IMR-90 (cell line): ENCODE results near the gene VWA7. TPM values are rescaled to one million over a fixed set of nuclear protein-coding genes. Genes with fewer than 3 reads are reported as not detected.

Source experiments
- ATAC-seq: fragments of 200-7000 bp; cut with Tn5 transposase; 2 replicates; pipeline ENCODE4 v1.9.1; 2020; ENCODE audit warnings: low read depth, mild to moderate bottlenecking, moderate library complexity
- BruUV-seq: library from RNA; stranded (reverse); fragments of 400-500 nt; replicated peaks from 2 replicates; lab custom pipeline; 2021; lab: Mats Ljungman, UMichigan
- CTCF ChIA-PET: fragments of 300-600 bp; formaldehyde crosslinking; extraction: SDS; loops from one replicate; lab custom pipeline; 2021; ENCODE audit warnings: antibody characterized with exemption; lab: Yijun Ruan, JAX
- POLR2A ChIA-PET: fragments of 300-600 bp; sonication (Branson Sonifier 250); formaldehyde crosslinking; loops from one replicate; lab custom pipeline; 2022; ENCODE audit warnings: antibody characterized with exemption; ENCODE audit not compliant: unreplicated experiment; lab: Charles Lee
- DNase-seq: peaks from one replicate; pipeline ENCODE4 v3.0.0; 2013
- H2AFZ ChIP-seq: replicated peaks from 2 replicates; pipeline ENCODE3; 2013; ENCODE audit warnings: low read length, mild to moderate bottlenecking; ENCODE audit not compliant: poor library complexity
- H2AK5ac ChIP-seq: 2 replicates; pipeline ENCODE4 v1.6.1; 2013; ENCODE audit warnings: low read depth, low read length, inconsistent platforms
- H2AK9ac ChIP-seq: replicated peaks from 2 replicates; pipeline ENCODE3; 2013; ENCODE audit warnings: mild to moderate bottlenecking, low read depth, low read length, moderate library complexity; ENCODE audit not compliant: poor library complexity
- H2BK120ac ChIP-seq: 2 replicates; pipeline ENCODE4 v1.6.1; 2013; ENCODE audit warnings: low read depth, low read length, inconsistent platforms
- H2BK15ac ChIP-seq: 3 replicates; pipeline ENCODE4 v1.6.1; 2013; ENCODE audit warnings: low read depth, low read length, inconsistent platforms
- H2BK20ac ChIP-seq: 2 replicates; pipeline ENCODE4 v1.6.1; 2013; ENCODE audit warnings: low read depth, mild to moderate bottlenecking, inconsistent platforms, low read length, moderate library complexity
- H2BK5ac ChIP-seq: 2 replicates; pipeline ENCODE4 v1.6.1; 2013; ENCODE audit warnings: mild to moderate bottlenecking, low read depth, low read length, inconsistent platforms; ENCODE audit not compliant: poor library complexity, severe bottlenecking
- H3K14ac ChIP-seq: replicated peaks from 2 replicates; pipeline ENCODE4 v1.6.1; 2013; ENCODE audit warnings: low read depth, low read length, inconsistent platforms
- H3K18ac ChIP-seq: 2 replicates; pipeline ENCODE4 v1.6.1; 2013; ENCODE audit warnings: low read depth, low read length, control low read depth
- H3K23ac ChIP-seq: 2 replicates; pipeline ENCODE4 v1.6.1; 2013; ENCODE audit warnings: low read depth, low read length, inconsistent platforms
- H3K27ac ChIP-seq: 2 replicates; pipeline ENCODE4 v1.5.1; 2013; ENCODE audit warnings: mild to moderate bottlenecking, control low read depth, low read length; ENCODE audit not compliant: insufficient read depth
- H3K27me3 ChIP-seq: 2 replicates; pipeline ENCODE4 v1.6.1; 2013; ENCODE audit warnings: low read length; ENCODE audit not compliant: control insufficient read depth, insufficient read depth
- H3K36me3 ChIP-seq: 2 replicates; pipeline ENCODE4 v1.6.1; 2013; ENCODE audit warnings: low read length, mixed read lengths; ENCODE audit not compliant: control insufficient read depth, insufficient read depth
- H3K4ac ChIP-seq: 2 replicates; pipeline ENCODE4 v1.6.1; 2013; ENCODE audit warnings: low read depth, low read length, inconsistent platforms
- H3K4me1 ChIP-seq: 2 replicates; pipeline ENCODE4 v1.6.1; 2013; ENCODE audit warnings: low read length, mixed read lengths; ENCODE audit not compliant: control insufficient read depth, insufficient read depth
- H3K4me2 ChIP-seq: 2 replicates; pipeline ENCODE4 v1.6.1; 2013; ENCODE audit warnings: low read depth, mild to moderate bottlenecking, control low read depth, low read length, moderate library complexity
- H3K4me3 ChIP-seq: 2 replicates; pipeline ENCODE4 v1.5.1; 2013; ENCODE audit warnings: low read depth, mild to moderate bottlenecking, control low read depth, low read length, moderate library complexity; ENCODE audit not compliant: insufficient read depth
- H3K56ac ChIP-seq: 2 replicates; pipeline ENCODE4 v1.6.1; 2013; ENCODE audit warnings: low read length, inconsistent platforms; ENCODE audit not compliant: insufficient read depth; ENCODE audit errors: extremely low read depth
- H3K79me1 ChIP-seq, 2 experiments: 2 replicates each; pipeline ENCODE4 v1.6.1; 2013; ENCODE audit warnings: low read length in 2 of 2, inconsistent platforms in 1 of 2, low read depth in 1 of 2
- H3K9ac ChIP-seq: 2 replicates; pipeline ENCODE4 v1.6.1; 2013; ENCODE audit warnings: low read depth, low read length, control low read depth
- H3K9me1 ChIP-seq: 2 replicates; pipeline ENCODE4 v1.6.1; 2013; ENCODE audit warnings: low read length, inconsistent platforms; ENCODE audit not compliant: insufficient read depth
- H3K9me3 ChIP-seq: 2 replicates; pipeline ENCODE4 v1.6.1; 2013; ENCODE audit warnings: low read length; ENCODE audit not compliant: control insufficient read depth, insufficient read depth
- H4K20me1 ChIP-seq: 2 replicates; pipeline ENCODE4 v1.6.1; 2013; ENCODE audit warnings: low read length, inconsistent platforms; ENCODE audit not compliant: insufficient read depth
- H4K5ac ChIP-seq: 2 replicates; pipeline ENCODE4 v1.6.1; 2013; ENCODE audit warnings: mild to moderate bottlenecking, low read depth, low read length, control low read depth
- H4K8ac ChIP-seq, 2 experiments: 2 replicates each; pipeline ENCODE4 v1.6.1; 2013; ENCODE audit warnings: low read depth in 2 of 2, low read length in 2 of 2, control low read depth in 1 of 2, inconsistent platforms in 1 of 2
- H4K91ac ChIP-seq: 2 replicates; pipeline ENCODE4 v1.6.1; 2013; ENCODE audit warnings: low read depth, low read length, inconsistent platforms; ENCODE audit not compliant: insufficient read depth
- BHLHE40 ChIP-seq: fragments of 150-350 bp; IDR thresholded peaks from 2 replicates; pipeline ENCODE4 v1.6.1; 2016; ENCODE audit warnings: mild to moderate bottlenecking, low read depth, low read length
- CEBPB ChIP-seq: IDR thresholded peaks from 2 replicates; pipeline ENCODE4 v1.6.1; 2012; ENCODE audit warnings: low read depth, low read length, improper control_type of control experiment
- CHD1 ChIP-seq: IDR thresholded peaks from 2 replicates; pipeline ENCODE4 v1.6.1; 2012; ENCODE audit warnings: low read depth, low read length, improper control_type of control experiment
- FOS ChIP-seq: fragments of 150-350 bp; IDR thresholded peaks from 2 replicates; pipeline ENCODE4 v1.6.1; 2016; ENCODE audit warnings: low read depth, low read length
- MAFK ChIP-seq: IDR thresholded peaks from 2 replicates; pipeline ENCODE4 v1.6.1; 2012; ENCODE audit warnings: low read depth, low read length, improper control_type of control experiment
- MAZ ChIP-seq: IDR thresholded peaks from 2 replicates; pipeline ENCODE4 v1.6.1; 2012; ENCODE audit warnings: low read depth, mild to moderate bottlenecking, low read length, improper control_type of control experiment, moderate library complexity, borderline replicate concordance
- MXI1 ChIP-seq: IDR thresholded peaks from 2 replicates; pipeline ENCODE4 v1.6.1; 2012; ENCODE audit warnings: low read depth, mild to moderate bottlenecking, low read length, moderate library complexity, borderline replicate concordance
- NFE2L2 ChIP-seq: fragments of 150-350 bp; IDR thresholded peaks from 2 replicates; pipeline ENCODE4 v1.6.1; 2016; ENCODE audit warnings: low read depth, mild to moderate bottlenecking, low read length
- POLR2A ChIP-seq: IDR thresholded peaks from 2 replicates; pipeline ENCODE4 v1.6.1; 2012; ENCODE audit warnings: mild to moderate bottlenecking, low read depth, low read length
- RAD21 ChIP-seq: IDR thresholded peaks from 2 replicates; pipeline ENCODE4 v1.6.1; 2012; ENCODE audit warnings: low read length, improper control_type of control experiment
- RCOR1 ChIP-seq: IDR thresholded peaks from 2 replicates; pipeline ENCODE4 v1.6.1; 2012; ENCODE audit warnings: mild to moderate bottlenecking, low read length, improper control_type of control experiment; ENCODE audit not compliant: insufficient replicate concordance
- RFX5 ChIP-seq: IDR thresholded peaks from 2 replicates; pipeline ENCODE4 v1.8.0; 2012; ENCODE audit warnings: low read depth, mild to moderate bottlenecking, low read length, moderate library complexity
- SMC3 ChIP-seq: fragments of 150-350 bp; IDR thresholded peaks from 2 replicates; pipeline ENCODE4 v1.6.1; 2016; ENCODE audit warnings: low read depth, mild to moderate bottlenecking, antibody characterized with exemption, low read length, moderate library complexity
- WGBS, 2 experiments: methylation state at CpG; one replicate each; pipeline versions ENCODE4 v1.1.5 to v1.1.7; 2013; ENCODE audit warnings: missing lambda C conversion rate in 2 of 2; ENCODE audit not compliant: insufficient read length in 1 of 2; ENCODE audit errors: extremely low coverage in 2 of 2; 5-methylcytosine and 5-hydroxymethylcytosine counted together
- dilution Hi-C: fragments of 300-500 bp; cut with HindIII; formaldehyde crosslinking; loops from one replicate; pipeline ENCODE4 v1.14.3; 2018; ENCODE audit warnings: low sequenced_read_pairs; ENCODE audit not compliant: unreplicated experiment
- in situ Hi-C: fragments of 300-500 bp; cut with MboI; formaldehyde crosslinking; loops from 3 replicates; pipeline ENCODE4 v1.14.3; 2019; ENCODE audit warnings: low sequenced_read_pairs, inconsistent platforms, mixed read lengths
- intact Hi-C: fragments of 100-400 bp; cut with micrococcal nuclease; formaldehyde crosslinking; loops from 2 replicates; pipeline ENCODE4 v1.10.0; 2022
- polyA plus RNA-seq, 3 experiments: library from polyadenylated mRNA; depleted of rRNA; stranded (reverse); fragments of >200 nt; gene quantifications; 2 replicates each; pipeline ENCODE4 v1.2.3, GENCODE V29; 2012; ENCODE audit warnings: low replicate concordance in 1 of 3
- total RNA-seq: library from RNA; depleted of rRNA; stranded (reverse); fragments of >200 nt; gene quantifications from 2 replicates; pipeline ENCODE4 v1.2.3, GENCODE V29; 2012
- TF ChIP-seq, protein P1 (sequence below): fragments of 150-350 bp; IDR thresholded peaks from 2 replicates; pipeline ENCODE4 v1.6.1; 2017; ENCODE audit warnings: mild to moderate bottlenecking, antibody characterized with exemption, low read length, low read depth
- TF ChIP-seq, protein P2 (sequence below): fragments of 150-350 bp; IDR thresholded peaks from 2 replicates; pipeline ENCODE4 v1.6.1; 2016; ENCODE audit warnings: low read depth, mild to moderate bottlenecking, low read length, moderate library complexity, borderline replicate concordance
- TF ChIP-seq, protein P3 (sequence below): conservative IDR thresholded peaks from 2 replicates; pipeline ENCODE4 v1.5.1; 2012; ENCODE audit warnings: mild to moderate bottlenecking, low read depth, low read length, improper control_type of control experiment

Gene VWA7
- total and polyA plus RNA-seq, 2 of the 4 experiments (the other 2 are of a cell fraction): under 0.01 to 1.4 TPM

DNA sequence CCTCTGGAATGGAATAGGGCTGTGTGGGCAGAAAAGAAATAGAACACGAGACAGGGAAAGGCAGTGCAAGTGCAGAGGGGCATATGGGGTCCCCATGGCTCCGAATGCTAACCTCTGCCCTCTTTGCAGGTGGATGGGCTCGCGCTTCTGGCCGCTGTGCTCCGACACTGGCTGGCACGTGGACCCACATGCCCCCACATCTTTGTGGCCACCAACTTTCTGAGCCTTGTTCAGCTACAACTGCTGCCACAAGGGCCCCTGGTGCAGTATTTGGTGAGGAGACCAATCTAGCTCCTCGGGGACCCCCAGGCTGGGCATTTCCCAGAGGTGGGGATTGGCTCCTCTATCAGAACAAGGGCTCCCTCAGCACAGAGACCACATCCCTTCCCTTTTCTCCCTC lies 15.8 kb downstream of the VWA7 start:
- in situ Hi-C loops: no loop called here
- BruUV-seq: no TSS peak

More for the DNA sequence above, 15.8 kb downstream of the VWA7 start:
- Histone ChIP-seq H3K4me3 (no peak overlapping the region), H4K8ac (no peak overlapping the region), H4K20me1 (no peaks in the 10 kb centered on the region), H2BK5ac (no peak overlapping the region), H3K27me3 (no peaks in the 10 kb centered on the region), H2AK5ac (no peak overlapping the region), H2AFZ (no peak overlapping the region), H3K23ac (no peak overlapping the region), H3K14ac (no peak overlapping the region), H3K79me1 (no peaks in the 10 kb centered on the region), H2BK20ac (no peak overlapping the region), H3K4me2 (no peak overlapping the region), H3K56ac (no peak overlapping the region), H3K9me1 (peaks cover 12% of the 10 kb centered on the region), H2AK9ac (no peak overlapping the region), H3K9me3 (no peaks in the 10 kb centered on the region), H3K9ac (no peak overlapping the region), H4K5ac (no peak overlapping the region), H3K18ac (no peak overlapping the region), H3K36me3 (peaks cover 7% of the 10 kb centered on the region; the same call in 1 of the 2 replicates), H3K4ac (no peak overlapping the region), H2BK120ac (no peak overlapping the region), H4K91ac (no peak overlapping the region), H3K4me1 (peaks cover 4% of the 10 kb centered on the region), H3K27ac (no peak overlapping the region), H2BK15ac (no peak overlapping the region)
- 100% methylated on average over 2 of the region's 8 CpGs; no CpG with 5 or more reads in 1 of the 2 experiments for WGBS, 2 experiments
- intact Hi-C loops (no loop called here), dilution Hi-C loops (no loop called here)
- DNase-seq: no peak
- no peak for ATAC-seq
- ChIA-PET CTCF (no interaction called here), POLR2A (no interaction called here)
- no peak for TF ChIP-seq POLR2A
- TF ChIP-seq RCOR1: no peak
- no peak for TF ChIP-seq FOS
- no peak for TF ChIP-seq MAZ
- TF ChIP-seq, protein P1, sequence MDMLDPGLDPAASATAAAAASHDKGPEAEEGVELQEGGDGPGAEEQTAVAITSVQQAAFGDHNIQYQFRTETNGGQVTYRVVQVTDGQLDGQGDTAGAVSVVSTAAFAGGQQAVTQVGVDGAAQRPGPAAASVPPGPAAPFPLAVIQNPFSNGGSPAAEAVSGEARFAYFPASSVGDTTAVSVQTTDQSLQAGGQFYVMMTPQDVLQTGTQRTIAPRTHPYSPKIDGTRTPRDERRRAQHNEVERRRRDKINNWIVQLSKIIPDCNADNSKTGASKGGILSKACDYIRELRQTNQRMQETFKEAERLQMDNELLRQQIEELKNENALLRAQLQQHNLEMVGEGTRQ: no peak
- no peak for TF ChIP-seq CEBPB
- TF ChIP-seq, protein P2, sequence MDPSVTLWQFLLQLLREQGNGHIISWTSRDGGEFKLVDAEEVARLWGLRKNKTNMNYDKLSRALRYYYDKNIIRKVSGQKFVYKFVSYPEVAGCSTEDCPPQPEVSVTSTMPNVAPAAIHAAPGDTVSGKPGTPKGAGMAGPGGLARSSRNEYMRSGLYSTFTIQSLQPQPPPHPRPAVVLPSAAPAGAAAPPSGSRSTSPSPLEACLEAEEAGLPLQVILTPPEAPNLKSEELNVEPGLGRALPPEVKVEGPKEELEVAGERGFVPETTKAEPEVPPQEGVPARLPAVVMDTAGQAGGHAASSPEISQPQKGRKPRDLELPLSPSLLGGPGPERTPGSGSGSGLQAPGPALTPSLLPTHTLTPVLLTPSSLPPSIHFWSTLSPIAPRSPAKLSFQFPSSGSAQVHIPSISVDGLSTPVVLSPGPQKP: no peak
- no peak for TF ChIP-seq NFE2L2
- TF ChIP-seq BHLHE40: no peak
- no peak for TF ChIP-seq RAD21
- TF ChIP-seq MAFK: no peak
- no peak for TF ChIP-seq CHD1
- TF ChIP-seq RFX5: no peak
- TF ChIP-seq MXI1: no peak
- no peak for TF ChIP-seq SMC3
- TF ChIP-seq, protein P3, sequence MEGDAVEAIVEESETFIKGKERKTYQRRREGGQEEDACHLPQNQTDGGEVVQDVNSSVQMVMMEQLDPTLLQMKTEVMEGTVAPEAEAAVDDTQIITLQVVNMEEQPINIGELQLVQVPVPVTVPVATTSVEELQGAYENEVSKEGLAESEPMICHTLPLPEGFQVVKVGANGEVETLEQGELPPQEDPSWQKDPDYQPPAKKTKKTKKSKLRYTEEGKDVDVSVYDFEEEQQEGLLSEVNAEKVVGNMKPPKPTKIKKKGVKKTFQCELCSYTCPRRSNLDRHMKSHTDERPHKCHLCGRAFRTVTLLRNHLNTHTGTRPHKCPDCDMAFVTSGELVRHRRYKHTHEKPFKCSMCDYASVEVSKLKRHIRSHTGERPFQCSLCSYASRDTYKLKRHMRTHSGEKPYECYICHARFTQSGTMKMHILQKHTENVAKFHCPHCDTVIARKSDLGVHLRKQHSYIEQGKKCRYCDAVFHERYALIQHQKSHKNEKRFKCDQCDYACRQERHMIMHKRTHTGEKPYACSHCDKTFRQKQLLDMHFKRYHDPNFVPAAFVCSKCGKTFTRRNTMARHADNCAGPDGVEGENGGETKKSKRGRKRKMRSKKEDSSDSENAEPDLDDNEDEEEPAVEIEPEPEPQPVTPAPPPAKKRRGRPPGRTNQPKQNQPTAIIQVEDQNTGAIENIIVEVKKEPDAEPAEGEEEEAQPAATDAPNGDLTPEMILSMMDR: no peak
